Caco-2 (cell line): ENCODE measurements around the gene BANP. TPM values are rescaled to one million over a fixed set of nuclear protein-coding genes. Genes with fewer than 3 reads are reported as not detected.
"Not testable (repeated sequence)": the region's sequence is repeated elsewhere in the genome, so short reads cannot be mapped to it uniquely, and the experiment has no call there.

Source experiments
- BruUV-seq: library from RNA; stranded (reverse); fragments of 400-500 nt; replicated peaks from 2 replicates; lab custom pipeline; 2021; lab: Mats Ljungman, UMichigan
- CTCF ChIA-PET: fragments of 300-600 bp; sonication (Branson Sonifier 250); formaldehyde crosslinking; loops from one replicate; lab custom pipeline; 2022; ENCODE audit warnings: antibody characterized with exemption; lab: Charles Lee
- POLR2A ChIA-PET: fragments of 300-600 bp; sonication (Branson Sonifier 250); formaldehyde crosslinking; loops from one replicate; lab custom pipeline; 2022; ENCODE audit warnings: antibody characterized with exemption; lab: Charles Lee
- DNase-seq, 2 experiments: peaks; one replicate each; pipeline versions ENCODE4 v3.0.0 to v3.0.0-alpha.2; 2020 to 2022
- H3K27me3 ChIP-seq: replicated peaks from 2 replicates; pipeline ENCODE4 v1.6.0; 2011; ENCODE audit warnings: low read length; ENCODE audit not compliant: control insufficient read depth, insufficient read depth
- H3K36me3 ChIP-seq: 2 replicates; pipeline ENCODE4 v1.5.1; 2011; ENCODE audit warnings: low read length; ENCODE audit not compliant: control insufficient read depth, insufficient read depth
- H3K4me1 ChIP-seq: fragments of 250-450 bp; sonication (Bioruptor Pico); 2 replicates; pipeline ENCODE4 v1.5.1; 2020; ENCODE audit warnings: mild to moderate bottlenecking
- H3K4me3 ChIP-seq: 2 replicates; pipeline ENCODE4 v1.5.1; 2011; ENCODE audit warnings: low read depth, mild to moderate bottlenecking, control low read depth, low read length
- H3K9me3 ChIP-seq: fragments of 250-450 bp; sonication (Bioruptor Pico); 2 replicates; pipeline ENCODE4 v1.5.1; 2020; ENCODE audit warnings: mild to moderate bottlenecking, moderate library complexity
- H3K27ac Mint-ChIP-seq: one replicate; pipeline ENCODE4 v1.8.0; 2022; ENCODE audit warnings: mixed read lengths; ENCODE audit not compliant: unreplicated experiment
- H3K27me3 Mint-ChIP-seq: one replicate; pipeline ENCODE4 v1.8.0; 2022; ENCODE audit warnings: mixed read lengths; ENCODE audit not compliant: insufficient read depth, unreplicated experiment
- H3K36me3 Mint-ChIP-seq: one replicate; pipeline ENCODE4 v1.8.0; 2022; ENCODE audit warnings: mild to moderate bottlenecking, mixed read lengths; ENCODE audit not compliant: insufficient read depth, unreplicated experiment
- H3K4me1 Mint-ChIP-seq: one replicate; pipeline ENCODE4 v1.8.0; 2022; ENCODE audit warnings: low read depth, mixed read lengths; ENCODE audit not compliant: unreplicated experiment
- H3K4me3 Mint-ChIP-seq: one replicate; pipeline ENCODE4 v1.8.0; 2022; ENCODE audit warnings: mild to moderate bottlenecking, moderate library complexity, mixed read lengths; ENCODE audit not compliant: unreplicated experiment
- H3K9me3 Mint-ChIP-seq: one replicate; pipeline ENCODE4 v1.8.0; 2022; ENCODE audit warnings: mixed read lengths; ENCODE audit not compliant: unreplicated experiment
- CTCF ChIP-seq, 2 experiments: fragments of 200-600 bp in 1 of 2; IDR thresholded peaks; 1 replicate in 1 of 2; 2 replicates in 1 of 2; pipeline versions ENCODE4 v1.5.1 to v1.8.0; 2011 to 2022; ENCODE audit warnings: antibody characterized with exemption in 1 of 2, control low read depth in 1 of 2, inconsistent platforms in 1 of 2, low read depth in 1 of 2, low read length in 1 of 2, mild to moderate bottlenecking in 1 of 2, moderate library complexity in 1 of 2; ENCODE audit not compliant: insufficient read depth in 1 of 2, severe bottlenecking in 1 of 2, unreplicated experiment in 1 of 2
- intact Hi-C: fragments of 100-400 bp; cut with micrococcal nuclease; formaldehyde crosslinking; loops from one replicate; pipeline ENCODE4 v1.10.0; 2022; ENCODE audit not compliant: unreplicated experiment
- total RNA-seq: library from RNA; stranded (reverse); gene quantifications from 2 replicates; pipeline ENCODE4 v1.2.3, GENCODE V29; 2022

Gene BANP
- total RNA-seq, 1 experiment from 2014 or later, result 44.4 TPM

GRCh38 chr16:87930456-87930855 is 20.8 kb upstream of the BANP start:
- peak; percentile 64 to 66 for TF ChIP-seq CTCF (IDR thresholded peaks at IDR 0.05; ENCODE audit: insufficient read depth in 1 of 2, low read depth in 1 of 2, low read length in 1 of 2, severe bottlenecking in 1 of 2, unreplicated experiment in 1 of 2)
- Histone ChIP-seq H3K4me3 (no peak overlapping the region), H3K27me3 (no peaks in the 10 kb centered on the region), H3K4me1 (no peaks in the 10 kb centered on the region), H3K9me3 (no peaks in the 10 kb centered on the region), H3K36me3 (no peaks in the 10 kb centered on the region)
- no peaks in the 10 kb centered on the region for H3K27me3 Mint-ChIP-seq
- H3K27ac Mint-ChIP-seq, result peak overlapping the region; percentile 29
- no peaks in the 10 kb centered on the region for H3K9me3 Mint-ChIP-seq
- intact Hi-C loops, result no loop called here
- ChIA-PET POLR2A (interaction anchor here (0.7 kb wide), 1 partner anchor 376 kb away, joined by 3 read pairs; no protein-coding TSS in a partner anchor), CTCF (interaction anchor here (0.6 to 1.6 kb wide), 7 partner anchors 8 to 329 kb away, joined by 3 to 7 read pairs (median 5); partner anchors contain the start of gene BANP)
- DNase-seq, result peak in 1 of 2 experiments; percentile 55
- no peaks in the 10 kb centered on the region for H3K36me3 Mint-ChIP-seq
- BruUV-seq, result no TSS peak
- H3K4me1 Mint-ChIP-seq, result peaks cover 10% of the 10 kb centered on the region
- H3K4me3 Mint-ChIP-seq, result no peak overlapping the region

GRCh38 chr16:87931504-87931903 is 19.7 kb upstream of the BANP start:
- intact Hi-C loops, result no loop called here
- Mint-ChIP-seq H3K36me3 (no peaks in the 10 kb centered on the region), H3K9me3 (no peaks in the 10 kb centered on the region), H3K27ac (no peak overlapping the region), H3K4me1 (peaks cover 9% of the 10 kb centered on the region), H3K4me3 (no peak overlapping the region), H3K27me3 (no peaks in the 10 kb centered on the region)
- TF ChIP-seq CTCF (IDR thresholded peaks at IDR 0.05; ENCODE audit: insufficient read depth in 1 of 2, low read depth in 1 of 2, low read length in 1 of 2, severe bottlenecking in 1 of 2, unreplicated experiment in 1 of 2), result no peak
- no peaks in the 10 kb centered on the region for H3K27me3 ChIP-seq
- no TSS peak for BruUV-seq
- no peaks in the 10 kb centered on the region for H3K9me3 ChIP-seq
- CTCF ChIA-PET, result interaction anchor here (1.6 kb wide), 1 partner anchor 14 kb away, joined by 5 read pairs; no protein-coding TSS in a partner anchor
- POLR2A ChIA-PET, result no interaction called here
- H3K4me1 ChIP-seq, result peaks cover 3% of the 10 kb centered on the region; the same call in 1 of the 2 replicates
- DNase-seq, result no peak
- H3K4me3 ChIP-seq, result no peak overlapping the region
- H3K36me3 ChIP-seq, result no peaks in the 10 kb centered on the region

GRCh38 chr16:87932475-87933139 is 18.6 kb upstream of the BANP start:
- H3K36me3 Mint-ChIP-seq, H3K9me3 ChIP-seq, H3K4me1 ChIP-seq, POLR2A ChIA-PET, DNase-seq, H3K4me3 ChIP-seq, H3K4me1 Mint-ChIP-seq, H3K36me3 ChIP-seq, H3K27ac Mint-ChIP-seq, H3K27me3 ChIP-seq, BruUV-seq, CTCF ChIA-PET, H3K27me3 Mint-ChIP-seq, H3K4me3 Mint-ChIP-seq, H3K9me3 Mint-ChIP-seq: not testable (repeated sequence)
- intact Hi-C loops, result loop anchor here (1.0 kb wide), 1 partner anchor 18 kb away; no protein-coding TSS in a partner anchor
